ENCODE measurements around the gene DHRS13. TPM values are rescaled to one million over a fixed set of nuclear protein-coding genes. Genes with fewer than 3 reads are reported as not detected.
A peak's percentile ranks its signal among the peaks of the same experiment; 100 is the strongest.
"Not testable (repeated sequence)": the region's sequence is repeated elsewhere in the genome, so short reads cannot be mapped to it uniquely, and the experiment has no call there.

DHRS13 gene
- total RNA-seq, 2 experiments from 2014 or later, result 18.0 to 20.6 TPM

DNA sequence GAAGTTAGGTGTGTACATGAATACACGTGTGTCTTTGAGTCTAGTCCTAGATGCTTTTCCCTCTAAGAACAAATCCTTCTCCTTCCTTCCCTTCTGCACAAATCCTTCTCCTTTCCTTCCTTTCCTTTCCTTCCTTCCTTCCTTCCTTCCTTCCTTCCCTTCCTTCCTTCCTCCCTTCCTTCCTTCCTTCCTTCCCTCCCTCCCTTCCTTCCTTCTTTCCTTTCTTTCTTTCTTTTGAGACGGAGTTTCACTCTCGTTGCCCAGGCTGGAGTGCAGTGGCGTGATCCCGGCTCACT lies 615 bp upstream of the DHRS13 start:
- CTCF ChIA-PET, result interaction anchor here (0.6 to 5.4 kb wide), 15 partner anchors 8 to 1206 kb away, joined by 3 to 36 read pairs (median 10); partner anchors contain the start of gene TLCD1
- not testable (repeated sequence) for DNase-seq, H3K27me3 Mint-ChIP-seq, H3K9me3 Mint-ChIP-seq, H3K27ac Mint-ChIP-seq
- POLR2A ChIA-PET, result interaction anchor here (0.5 to 1.9 kb wide), 3 partner anchors 59 to 176 kb away, joined by 3 to 6 read pairs (median 3); no protein-coding TSS in a partner anchor
- intact Hi-C loops (cut with micrococcal nuclease), result loop anchor here (1.0 to 10.0 kb wide), 5 partner anchors 48 to 259 kb away; partner anchors contain the start of genes BLTP2, NEK8 and PHF12
- Mint-ChIP-seq H3K4me3 (peak overlapping the region; percentile 97), H3K36me3 (peaks cover 25% of the 10 kb centered on the region), H3K4me1 (ENCODE audit: low read depth) (peaks cover 24% of the 10 kb centered on the region)

DNA sequence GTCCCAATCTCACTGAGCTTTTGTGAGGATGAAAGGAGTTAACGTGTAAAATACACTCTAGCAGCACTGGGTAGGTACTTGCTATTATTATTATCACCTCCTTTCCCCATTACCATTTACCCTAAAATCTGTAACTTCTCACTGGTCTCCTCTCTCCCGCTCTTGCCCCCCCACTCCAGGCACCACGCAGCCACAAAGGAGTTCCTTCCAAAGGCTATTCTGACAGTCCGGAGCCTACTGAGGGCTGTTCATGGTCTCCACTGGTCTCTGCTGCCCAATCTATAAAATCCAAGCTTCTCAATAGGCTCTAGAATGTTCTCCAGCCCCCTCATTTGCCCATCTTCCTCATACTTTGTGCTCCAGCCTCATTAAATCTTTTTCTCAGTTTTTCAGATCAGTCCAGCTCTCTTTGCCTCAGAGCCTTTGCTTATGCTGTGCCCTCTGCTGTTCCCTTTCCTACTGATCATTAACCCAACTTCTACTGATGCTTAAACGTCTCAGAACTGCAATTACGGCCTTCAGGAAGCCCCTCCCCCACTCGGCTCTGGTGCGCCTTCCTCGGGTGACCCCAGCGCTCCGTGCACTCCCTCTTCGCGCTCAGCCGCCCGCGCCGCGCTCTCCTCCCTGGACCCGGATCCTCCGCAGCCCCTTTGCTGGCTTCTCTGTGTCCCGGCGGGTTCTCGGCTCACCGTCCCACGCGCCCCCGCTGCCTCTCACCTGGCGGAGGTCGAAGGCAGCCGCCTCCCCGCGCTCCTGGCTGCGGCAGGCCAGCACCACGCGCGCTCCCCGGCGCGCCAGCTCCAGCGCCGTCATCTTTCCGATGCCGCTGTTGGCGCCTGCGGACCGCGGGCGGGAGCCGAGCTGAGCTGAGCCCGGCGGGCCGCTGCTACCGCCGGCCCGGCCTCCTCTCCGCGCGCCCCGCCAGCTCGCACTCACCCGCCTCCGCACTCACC lies 737 bp downstream of the DHRS13 start:
- CTCF ChIA-PET, result interaction anchor here (0.6 to 5.4 kb wide), 28 partner anchors 8 to 255 kb away, joined by 3 to 36 read pairs (median 4); partner anchors contain the start of genes ERAL1, FAM222B, NEK8 and TLCD1
- H3K4me1 Mint-ChIP-seq (ENCODE audit: low read depth), result peaks cover 32% of the 10 kb centered on the region
- peak overlapping the region; percentile 97 for H3K4me3 Mint-ChIP-seq
- H3K36me3 Mint-ChIP-seq, result peaks cover 26% of the 10 kb centered on the region
- H3K27ac Mint-ChIP-seq, result peak overlapping the region; percentile 89
- H3K9me3 Mint-ChIP-seq, result no peaks in the 10 kb centered on the region
- peak; percentile 65 for DNase-seq
- H3K27me3 Mint-ChIP-seq, result no peaks in the 10 kb centered on the region
- POLR2A ChIA-PET, result interaction anchor here (0.6 to 2.1 kb wide), 8 partner anchors 9 to 183 kb away, joined by 3 to 10 read pairs (median 3); partner anchors contain the start of gene ERAL1
- intact Hi-C loops (cut with micrococcal nuclease), result loop anchor here (1.0 to 10.0 kb wide), 4 partner anchors 53 to 257 kb away; partner anchors contain the start of gene BLTP2

DNA sequence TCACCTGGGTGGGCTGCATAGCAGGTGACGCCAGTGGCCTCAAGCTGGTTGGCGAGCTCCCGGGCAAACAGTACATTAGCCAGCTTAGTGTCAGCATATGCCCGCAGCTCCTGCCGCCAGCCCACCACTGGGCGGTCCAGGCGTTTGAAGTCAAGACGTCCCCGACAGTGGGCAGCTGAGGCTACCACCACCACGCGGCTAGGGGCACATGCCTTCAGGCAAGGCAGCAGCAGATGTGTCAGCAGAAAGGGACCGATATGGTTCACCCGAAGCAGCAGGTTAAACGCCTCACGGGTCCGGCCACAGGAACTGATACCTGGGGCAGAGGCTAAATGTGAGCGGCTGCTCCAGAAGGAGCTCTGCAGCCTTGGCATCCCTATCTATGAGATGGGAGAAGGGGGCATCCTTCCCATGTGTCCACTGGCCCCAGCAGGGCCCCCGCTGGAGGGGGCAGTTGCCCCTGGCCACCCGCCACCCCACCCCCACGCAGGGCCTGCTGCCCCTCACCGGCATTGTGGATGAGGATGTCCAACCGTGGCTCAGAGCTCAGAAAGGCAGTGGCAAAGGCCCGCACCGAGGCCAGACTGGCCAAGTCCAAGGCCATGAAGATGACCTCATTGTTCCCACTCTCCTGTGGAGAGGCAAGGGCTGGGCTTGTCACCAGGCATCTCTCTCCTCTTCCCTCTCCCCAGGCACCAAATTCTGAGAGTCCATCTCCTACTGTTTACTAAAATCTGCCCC lies 1.7 kb downstream of the DHRS13 start:
- H3K9me3 Mint-ChIP-seq, result no peaks in the 10 kb centered on the region
- H3K4me1 Mint-ChIP-seq (ENCODE audit: low read depth), result peaks cover 35% of the 10 kb centered on the region
- DNase-seq, result no peak
- H3K36me3 Mint-ChIP-seq, result peaks cover 28% of the 10 kb centered on the region
- POLR2A ChIA-PET, result interaction anchor here (1.3 to 2.1 kb wide), 2 partner anchors 8 to 48 kb away, joined by 5 to 10 read pairs; no protein-coding TSS in a partner anchor
- CTCF ChIA-PET, result interaction anchor here (1.2 to 5.4 kb wide), 12 partner anchors 16 to 174 kb away, joined by 3 to 36 read pairs (median 12); partner anchors contain the start of genes FAM222B and TLCD1
- intact Hi-C loops (cut with micrococcal nuclease), result loop anchor here (5.0 to 10.0 kb wide), 2 partner anchors 139 to 256 kb away; partner anchors contain the start of gene BLTP2
- peak overlapping the region; percentile 89 for H3K27ac Mint-ChIP-seq
- no peaks in the 10 kb centered on the region for H3K27me3 Mint-ChIP-seq
- peak overlapping the region; percentile 97 for H3K4me3 Mint-ChIP-seq

DNA sequence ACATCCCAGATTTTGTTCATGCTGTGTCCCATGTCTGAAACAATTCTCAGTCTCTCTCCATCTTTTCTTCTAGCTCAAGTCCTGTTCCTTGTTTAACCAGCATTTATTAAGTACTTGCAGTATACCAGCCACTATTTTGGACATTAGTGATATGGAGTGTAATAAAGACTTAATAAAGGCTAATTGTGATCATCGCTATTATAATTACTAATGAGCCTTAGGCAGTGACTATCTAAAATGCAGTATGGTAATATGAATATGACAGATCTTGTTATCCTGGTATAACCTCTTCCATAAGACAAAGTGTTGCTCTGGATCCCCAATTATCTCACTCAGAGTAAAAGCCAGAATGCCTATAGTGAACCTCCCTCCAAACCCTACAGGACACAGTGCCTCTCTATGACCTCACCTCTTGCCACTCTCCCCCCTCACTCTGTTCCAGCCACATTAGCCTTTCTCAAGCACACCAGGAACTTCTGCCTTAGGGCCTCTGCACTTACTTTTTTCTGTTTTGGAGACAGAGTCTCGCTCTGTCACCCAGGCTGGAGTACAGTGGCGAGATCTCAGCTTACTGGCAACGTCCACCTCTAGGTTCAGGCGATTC lies 3.6 kb downstream of the DHRS13 start:
- Mint-ChIP-seq H3K27ac (peak overlapping the region; percentile 63), H3K4me3 (no peak overlapping the region), H3K36me3 (peaks cover 25% of the 10 kb centered on the region), H3K27me3 (no peaks in the 10 kb centered on the region), H3K9me3 (no peaks in the 10 kb centered on the region), H3K4me1 (ENCODE audit: low read depth) (peaks cover 46% of the 10 kb centered on the region)
- intact Hi-C loops (cut with micrococcal nuclease), result no loop called here
- ChIA-PET POLR2A (interaction anchor here (1.3 to 2.0 kb wide), 2 partner anchors 170 to 172 kb away, joined by 3 to 5 read pairs; partner anchors contain the start of gene NEK8), CTCF (interaction anchor here (1.4 to 4.3 kb wide), 4 partner anchors 13 to 172 kb away, joined by 3 to 38 read pairs (median 15); partner anchors contain the start of gene TLCD1)
- no peak for DNase-seq

DNA sequence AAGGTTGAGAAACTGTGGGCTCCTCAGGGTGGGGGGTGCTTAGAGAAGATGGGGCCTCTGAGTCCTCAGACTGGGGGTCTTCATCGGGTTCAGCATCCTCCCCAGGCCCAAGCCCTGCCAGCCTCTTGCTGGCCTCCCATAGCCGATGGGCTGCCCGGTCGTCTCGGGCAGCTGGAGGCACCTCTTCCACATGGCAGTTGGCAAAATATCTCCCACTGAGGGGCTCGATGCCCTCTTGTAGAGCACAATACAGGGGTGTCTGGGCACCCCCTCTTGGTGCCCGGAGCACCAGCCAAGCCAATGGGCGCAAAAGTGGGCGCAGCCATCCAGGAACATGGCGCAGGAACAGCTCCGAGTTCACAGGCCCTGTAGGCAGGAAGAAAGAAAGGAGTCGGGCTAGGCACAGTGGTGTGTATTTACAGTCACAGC lies 4.3 kb downstream of the DHRS13 start:
- CTCF ChIA-PET, result interaction anchor here (0.6 to 4.3 kb wide), 9 partner anchors 14 to 172 kb away, joined by 3 to 38 read pairs (median 8); partner anchors contain the start of genes FAM222B and TLCD1
- no peak for DNase-seq
- Mint-ChIP-seq H3K36me3 (peaks cover 25% of the 10 kb centered on the region), H3K9me3 (no peaks in the 10 kb centered on the region), H3K27ac (peak overlapping the region; percentile 8), H3K4me1 (ENCODE audit: low read depth) (peaks cover 53% of the 10 kb centered on the region), H3K4me3 (no peak overlapping the region), H3K27me3 (no peaks in the 10 kb centered on the region)
- POLR2A ChIA-PET, result interaction anchor here (0.7 to 2.0 kb wide), 14 partner anchors 12 to 328 kb away, joined by 3 to 7 read pairs (median 3); partner anchors contain the start of genes BLTP2, NEK8, PHF12 and PIGS
- intact Hi-C loops (cut with micrococcal nuclease), result no loop called here

DNA sequence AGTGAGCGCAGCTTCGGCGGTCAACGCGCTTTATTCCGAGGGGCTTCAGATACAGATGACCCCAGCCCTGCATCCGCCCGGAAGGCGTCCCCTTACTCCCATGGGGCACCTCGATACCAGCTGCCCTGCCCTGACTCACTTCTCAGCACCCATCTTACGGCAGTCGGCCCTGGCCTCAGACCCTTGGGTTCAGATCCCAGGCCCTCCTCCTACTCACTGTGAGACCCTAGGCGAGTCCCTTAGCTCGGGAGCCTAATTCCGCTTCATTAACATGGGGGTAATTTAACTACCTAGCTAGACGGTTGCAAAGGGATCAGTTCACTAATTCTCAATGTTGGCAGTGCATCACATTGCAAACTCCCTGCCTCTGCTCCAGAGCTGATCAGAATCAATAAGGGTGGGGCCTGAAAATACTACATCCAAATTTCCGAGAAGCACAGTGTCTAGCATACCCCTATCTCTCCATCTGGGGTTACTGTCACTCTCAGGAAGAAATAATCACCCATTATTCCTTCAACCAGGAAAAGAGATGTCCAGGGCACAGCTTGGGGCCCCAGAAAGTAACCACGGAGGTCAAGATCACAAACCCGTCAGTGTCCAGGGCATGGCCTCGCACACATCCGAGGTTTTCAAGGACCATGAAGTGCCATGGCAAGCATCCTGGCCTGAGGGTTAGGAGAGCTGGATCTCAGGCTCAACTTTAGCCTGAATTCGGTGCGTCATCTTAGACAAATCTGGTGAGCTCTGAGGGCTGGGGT lies 4.9 kb downstream of the DHRS13 start:
- POLR2A ChIA-PET, result interaction anchor here (0.6 to 2.0 kb wide), 15 partner anchors 12 to 327 kb away, joined by 3 to 7 read pairs (median 3); partner anchors contain the start of genes BLTP2, NEK8, PHF12 and PIGS
- CTCF ChIA-PET, result interaction anchor here (0.6 to 4.3 kb wide), 10 partner anchors 10 to 171 kb away, joined by 3 to 38 read pairs (median 8); partner anchors contain the start of genes FAM222B and TLCD1
- DNase-seq, result peak; percentile 53
- Mint-ChIP-seq H3K4me3 (peak overlapping the region; percentile 97), H3K4me1 (ENCODE audit: low read depth) (peaks cover 59% of the 10 kb centered on the region), H3K9me3 (no peaks in the 10 kb centered on the region), H3K36me3 (peaks cover 28% of the 10 kb centered on the region), H3K27ac (peak overlapping the region; percentile 92), H3K27me3 (no peaks in the 10 kb centered on the region)
- intact Hi-C loops (cut with micrococcal nuclease), result no loop called here

DNA sequence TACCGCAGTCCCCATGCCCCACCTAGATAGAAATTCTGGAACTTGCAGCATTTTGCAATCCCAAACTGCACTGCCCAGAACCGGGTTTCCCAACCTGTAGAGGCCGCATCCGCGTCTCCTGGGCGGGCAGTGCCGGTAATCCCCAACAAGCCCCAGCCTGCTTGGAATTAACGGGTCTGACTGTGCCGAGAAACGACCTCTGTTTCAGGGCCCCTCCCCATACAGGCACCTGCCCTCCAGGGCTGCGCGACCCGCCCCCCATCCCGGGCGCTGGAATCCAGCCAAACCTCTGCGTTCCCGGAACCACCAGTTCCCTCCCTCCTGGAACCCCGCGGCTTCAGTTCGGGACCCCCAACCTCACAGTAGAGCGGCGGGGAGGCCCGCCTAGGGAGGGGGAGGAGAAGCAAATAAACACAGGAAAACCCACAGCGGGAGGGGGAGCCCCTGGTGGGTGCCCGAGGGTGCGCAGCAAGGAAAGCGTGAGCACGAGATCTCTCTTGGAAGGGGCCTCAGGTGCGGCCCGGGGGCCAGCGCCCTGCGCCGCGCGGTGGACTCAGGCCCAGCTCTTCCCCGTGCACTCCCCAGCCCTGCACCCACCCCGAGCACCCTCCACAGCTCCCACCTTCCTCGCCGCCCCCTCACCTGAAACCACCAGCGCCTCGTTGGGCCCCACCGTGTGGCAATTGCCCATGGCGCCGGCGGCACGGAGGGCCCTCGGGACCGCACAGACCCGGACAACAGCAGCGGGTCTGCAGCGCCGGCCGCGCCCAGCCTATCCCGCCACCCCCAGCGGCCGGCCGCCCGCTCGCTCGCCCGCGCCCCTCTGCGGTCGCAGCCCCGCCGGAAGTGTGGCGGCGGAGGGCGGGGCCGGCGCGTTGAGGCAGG lies 5.8 kb downstream of the DHRS13 start, which contains the start of gene FLOT2:
Gene FLOT2 (minus strand): TSS at position 850 of the 885 bp plus-strand sequence. CDS start 159 bp downstream, at position 691.
- Mint-ChIP-seq H3K36me3 (peaks cover 28% of the 10 kb centered on the region), H3K4me3 (peak within 1 kb of the TSS; percentile 97), H3K4me1 (ENCODE audit: low read depth) (peaks cover 64% of the 10 kb centered on the region), H3K27ac (peak within 1 kb of the TSS; percentile 92), H3K27me3 (no peaks in the 10 kb centered on the region), H3K9me3 (no peaks in the 10 kb centered on the region)
- POLR2A ChIA-PET, result interaction anchor here (0.8 to 2.0 kb wide), 9 partner anchors 13 to 326 kb away, joined by 3 to 5 read pairs (median 3); partner anchors contain the start of genes NEK8 and PIGS
- CTCF ChIA-PET, result interaction anchor here (0.8 to 4.3 kb wide), 9 partner anchors 11 to 170 kb away, joined by 3 to 38 read pairs (median 8); partner anchors contain the start of genes FAM222B and TLCD1
- DNase-seq, result peak; percentile 81
- intact Hi-C loops (cut with micrococcal nuclease), result no loop called here

DNA sequence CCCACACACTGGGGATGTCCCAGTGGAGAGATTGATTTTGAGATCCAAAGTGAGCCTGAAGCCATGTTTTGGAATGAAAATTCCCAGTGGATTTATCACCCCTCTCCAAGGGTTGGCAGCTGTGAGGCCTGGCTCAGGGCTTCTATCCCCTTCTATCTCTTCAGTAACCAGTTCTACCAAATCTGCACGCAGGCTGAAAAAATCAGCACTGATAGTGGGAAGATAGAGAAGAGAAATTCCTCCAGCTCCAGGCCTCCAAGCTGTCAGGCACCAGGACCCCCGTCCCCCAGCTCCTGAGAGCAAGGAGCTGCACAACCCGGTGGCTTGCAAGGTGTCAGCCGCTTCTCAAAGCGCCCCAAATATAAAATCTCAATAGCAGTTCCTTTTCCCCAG lies 6.4 kb downstream of the DHRS13 start:
- intact Hi-C loops (cut with micrococcal nuclease), result no loop called here
- no peaks in the 10 kb centered on the region for H3K27me3 Mint-ChIP-seq
- CTCF ChIA-PET, result interaction anchor here (0.8 to 4.3 kb wide), 7 partner anchors 18 to 221 kb away, joined by 3 to 38 read pairs (median 3); partner anchors contain the start of genes FAM222B and TLCD1
- H3K4me1 Mint-ChIP-seq (ENCODE audit: low read depth), result peaks cover 64% of the 10 kb centered on the region
- peak overlapping the region; percentile 97 for H3K4me3 Mint-ChIP-seq
- DNase-seq, result no peak
- POLR2A ChIA-PET, result interaction anchor here (0.7 kb wide), 1 partner anchor 133 kb away, joined by 7 read pairs; no protein-coding TSS in a partner anchor
- H3K27ac Mint-ChIP-seq, result peak overlapping the region; percentile 92
- no peaks in the 10 kb centered on the region for H3K9me3 Mint-ChIP-seq
- H3K36me3 Mint-ChIP-seq, result peaks cover 28% of the 10 kb centered on the region

DNA sequence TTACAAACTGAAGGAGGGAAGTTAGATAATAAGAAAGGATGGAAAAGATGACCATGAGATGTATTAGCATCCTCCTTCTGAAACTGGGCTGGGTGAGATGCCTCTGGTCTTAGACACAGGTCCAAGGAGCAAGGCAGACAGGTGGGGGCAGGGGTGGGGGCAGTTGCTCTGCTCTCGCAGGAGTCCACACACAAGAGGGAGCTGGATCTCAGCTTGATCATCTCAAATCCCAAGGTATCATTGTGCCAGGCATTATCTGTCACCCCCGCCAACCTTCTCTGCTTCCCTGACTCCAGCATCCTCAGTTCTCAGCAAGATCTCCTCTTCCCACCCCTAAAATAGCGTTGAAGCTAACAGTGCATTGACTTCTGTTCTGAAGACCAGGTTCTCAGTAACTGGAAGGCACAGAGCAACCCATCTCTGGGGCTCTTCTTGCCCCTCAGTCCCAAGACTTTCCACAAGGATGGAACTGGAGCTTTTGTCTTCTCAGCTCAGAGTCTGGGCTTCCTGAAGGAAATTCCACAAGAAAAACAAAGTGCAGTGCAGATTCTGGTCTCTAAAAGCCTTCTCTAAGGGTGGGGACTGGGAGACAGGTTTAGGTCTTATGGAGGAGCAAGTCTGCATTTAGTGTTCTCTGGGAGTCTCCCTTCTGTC lies 7.0 kb downstream of the DHRS13 start:
- Mint-ChIP-seq H3K4me3 (peak overlapping the region; percentile 97), H3K36me3 (peaks cover 28% of the 10 kb centered on the region), H3K9me3 (no peaks in the 10 kb centered on the region), H3K27ac (peak overlapping the region; percentile 92), H3K27me3 (no peaks in the 10 kb centered on the region), H3K4me1 (ENCODE audit: low read depth) (peaks cover 67% of the 10 kb centered on the region)
- POLR2A ChIA-PET, result interaction anchor here (0.7 to 1.4 kb wide), 2 partner anchors 133 to 169 kb away, joined by 4 to 7 read pairs; no protein-coding TSS in a partner anchor
- intact Hi-C loops (cut with micrococcal nuclease), result no loop called here
- CTCF ChIA-PET, result interaction anchor here (0.8 to 4.3 kb wide), 9 partner anchors 17 to 221 kb away, joined by 3 to 38 read pairs (median 4); partner anchors contain the start of genes FAM222B and TLCD1
- DNase-seq, result no peak
